Liver (tissue), 3 donors: Measurements from ENCODE around the gene STK17B.

Experiments
- EGR1 ChIP-seq, 2 donors: IDR thresholded peaks; 2 replicates each; pipeline ENCODE4 v1.6.1; 2016 to 2018; ENCODE audit warnings: antibody characterized with exemption in 2 of 2, low read depth in 2 of 2
- FOXA1 ChIP-seq: IDR thresholded peaks from 2 replicates; pipeline ENCODE4 v1.6.1; 2016; ENCODE audit warnings: antibody characterized with exemption
- GABPA ChIP-seq, 2 donors: IDR thresholded peaks in 1 of 2; conservative IDR thresholded peaks in 1 of 2; 2 replicates each; pipeline ENCODE4 v1.6.1; 2016; ENCODE audit warnings: antibody characterized with exemption in 2 of 2, mild to moderate bottlenecking in 1 of 2, moderate library complexity in 1 of 2
- JUND ChIP-seq, 2 donors: IDR thresholded peaks; 2 replicates each; pipeline ENCODE4 v1.6.1; 2016; ENCODE audit warnings: antibody characterized with exemption in 2 of 2
- NR2F2 ChIP-seq: IDR thresholded peaks from 2 replicates; pipeline ENCODE4 v1.6.1; 2016; ENCODE audit warnings: antibody characterized with exemption
- RAD21 ChIP-seq, 2 donors: IDR thresholded peaks; 2 replicates each; pipeline ENCODE4 v1.6.1; 2016; ENCODE audit warnings: antibody characterized with exemption in 2 of 2, mild to moderate bottlenecking in 2 of 2
- RXRA ChIP-seq, 2 donors: IDR thresholded peaks; 2 replicates each; pipeline ENCODE4 v1.6.1; 2017 to 2018; ENCODE audit warnings: antibody characterized with exemption in 2 of 2, mild to moderate bottlenecking in 1 of 2
- TAF1 ChIP-seq: conservative IDR thresholded peaks from 2 replicates; pipeline ENCODE4 v1.6.1; 2016; ENCODE audit warnings: antibody characterized with exemption, mild to moderate bottlenecking
- YY1 ChIP-seq: IDR thresholded peaks from 2 replicates; pipeline ENCODE4 v1.6.1; 2016; ENCODE audit warnings: antibody characterized with exemption, mild to moderate bottlenecking
- TF ChIP-seq, protein P1 (sequence below): fragments of 150-350 bp; IDR thresholded peaks from 2 replicates; pipeline ENCODE4 v1.5.1; 2017; ENCODE audit warnings: improper control_type of control experiment, low read depth, low read length; ENCODE audit not compliant: missing input control
- TF ChIP-seq, protein P2 (sequence below): IDR thresholded peaks from 2 replicates; pipeline ENCODE4 v1.6.1; 2016; ENCODE audit warnings: antibody characterized with exemption, mild to moderate bottlenecking
- TF ChIP-seq, protein P3 (sequence below): IDR thresholded peaks from 2 replicates; pipeline ENCODE4 v1.6.1; 2016; ENCODE audit warnings: antibody characterized with exemption
- TF ChIP-seq, protein P4 (sequence below): IDR thresholded peaks from 2 replicates; pipeline ENCODE4 v1.6.1; 2016; ENCODE audit warnings: antibody characterized with exemption
- TF ChIP-seq, protein P5 (sequence below): IDR thresholded peaks from 2 replicates; pipeline ENCODE4 v1.6.1; 2016; ENCODE audit warnings: antibody characterized with exemption
- donor health status: healthy.
- donor health status: healthy.

DNA sequence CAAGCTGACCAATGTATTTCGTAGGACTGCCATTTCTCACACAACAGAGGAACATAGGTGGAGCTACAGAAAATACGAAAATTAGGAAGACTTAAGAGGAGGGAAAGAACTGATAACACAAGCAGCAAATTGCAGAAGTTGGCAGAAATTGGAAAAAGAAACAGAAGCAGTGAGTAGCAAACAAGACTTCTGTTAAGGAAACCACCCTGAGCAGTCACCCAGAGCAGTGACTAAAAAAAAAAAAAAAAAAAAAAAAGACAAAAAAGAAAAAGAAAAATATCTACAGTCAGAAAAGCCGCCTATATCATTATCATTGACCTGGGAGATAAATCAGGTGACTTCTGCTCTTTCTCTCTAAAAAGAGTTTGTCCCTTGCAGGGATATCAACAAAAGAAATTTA lies 21.4 kb downstream of the STK17B start:
- TF ChIP-seq, protein P1, sequence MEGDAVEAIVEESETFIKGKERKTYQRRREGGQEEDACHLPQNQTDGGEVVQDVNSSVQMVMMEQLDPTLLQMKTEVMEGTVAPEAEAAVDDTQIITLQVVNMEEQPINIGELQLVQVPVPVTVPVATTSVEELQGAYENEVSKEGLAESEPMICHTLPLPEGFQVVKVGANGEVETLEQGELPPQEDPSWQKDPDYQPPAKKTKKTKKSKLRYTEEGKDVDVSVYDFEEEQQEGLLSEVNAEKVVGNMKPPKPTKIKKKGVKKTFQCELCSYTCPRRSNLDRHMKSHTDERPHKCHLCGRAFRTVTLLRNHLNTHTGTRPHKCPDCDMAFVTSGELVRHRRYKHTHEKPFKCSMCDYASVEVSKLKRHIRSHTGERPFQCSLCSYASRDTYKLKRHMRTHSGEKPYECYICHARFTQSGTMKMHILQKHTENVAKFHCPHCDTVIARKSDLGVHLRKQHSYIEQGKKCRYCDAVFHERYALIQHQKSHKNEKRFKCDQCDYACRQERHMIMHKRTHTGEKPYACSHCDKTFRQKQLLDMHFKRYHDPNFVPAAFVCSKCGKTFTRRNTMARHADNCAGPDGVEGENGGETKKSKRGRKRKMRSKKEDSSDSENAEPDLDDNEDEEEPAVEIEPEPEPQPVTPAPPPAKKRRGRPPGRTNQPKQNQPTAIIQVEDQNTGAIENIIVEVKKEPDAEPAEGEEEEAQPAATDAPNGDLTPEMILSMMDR: no peak
- TF ChIP-seq YY1 (no peak), TAF1 (no peak), GABPA (IDR thresholded peaks at IDR 0.05 in 1 of 2, conservative IDR thresholded peaks at IDR 0.05 in 1 of 2) (no peak), FOXA1 (no peak), NR2F2 (no peak), RAD21 (IDR thresholded peaks at IDR 0.05) (no peak), JUND (IDR thresholded peaks at IDR 0.05) (no peak), RXRA (IDR thresholded peaks at IDR 0.05) (no peak), EGR1 (IDR thresholded peaks at IDR 0.05; ENCODE audit: low read depth in 2 of 2) (no peak)
- TF ChIP-seq, protein P2, sequence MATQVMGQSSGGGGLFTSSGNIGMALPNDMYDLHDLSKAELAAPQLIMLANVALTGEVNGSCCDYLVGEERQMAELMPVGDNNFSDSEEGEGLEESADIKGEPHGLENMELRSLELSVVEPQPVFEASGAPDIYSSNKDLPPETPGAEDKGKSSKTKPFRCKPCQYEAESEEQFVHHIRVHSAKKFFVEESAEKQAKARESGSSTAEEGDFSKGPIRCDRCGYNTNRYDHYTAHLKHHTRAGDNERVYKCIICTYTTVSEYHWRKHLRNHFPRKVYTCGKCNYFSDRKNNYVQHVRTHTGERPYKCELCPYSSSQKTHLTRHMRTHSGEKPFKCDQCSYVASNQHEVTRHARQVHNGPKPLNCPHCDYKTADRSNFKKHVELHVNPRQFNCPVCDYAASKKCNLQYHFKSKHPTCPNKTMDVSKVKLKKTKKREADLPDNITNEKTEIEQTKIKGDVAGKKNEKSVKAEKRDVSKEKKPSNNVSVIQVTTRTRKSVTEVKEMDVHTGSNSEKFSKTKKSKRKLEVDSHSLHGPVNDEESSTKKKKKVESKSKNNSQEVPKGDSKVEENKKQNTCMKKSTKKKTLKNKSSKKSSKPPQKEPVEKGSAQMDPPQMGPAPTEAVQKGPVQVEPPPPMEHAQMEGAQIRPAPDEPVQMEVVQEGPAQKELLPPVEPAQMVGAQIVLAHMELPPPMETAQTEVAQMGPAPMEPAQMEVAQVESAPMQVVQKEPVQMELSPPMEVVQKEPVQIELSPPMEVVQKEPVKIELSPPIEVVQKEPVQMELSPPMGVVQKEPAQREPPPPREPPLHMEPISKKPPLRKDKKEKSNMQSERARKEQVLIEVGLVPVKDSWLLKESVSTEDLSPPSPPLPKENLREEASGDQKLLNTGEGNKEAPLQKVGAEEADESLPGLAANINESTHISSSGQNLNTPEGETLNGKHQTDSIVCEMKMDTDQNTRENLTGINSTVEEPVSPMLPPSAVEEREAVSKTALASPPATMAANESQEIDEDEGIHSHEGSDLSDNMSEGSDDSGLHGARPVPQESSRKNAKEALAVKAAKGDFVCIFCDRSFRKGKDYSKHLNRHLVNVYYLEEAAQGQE: no peak
- TF ChIP-seq, protein P3, sequence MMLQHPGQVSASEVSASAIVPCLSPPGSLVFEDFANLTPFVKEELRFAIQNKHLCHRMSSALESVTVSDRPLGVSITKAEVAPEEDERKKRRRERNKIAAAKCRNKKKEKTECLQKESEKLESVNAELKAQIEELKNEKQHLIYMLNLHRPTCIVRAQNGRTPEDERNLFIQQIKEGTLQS: no peak
- TF ChIP-seq, protein P4, sequence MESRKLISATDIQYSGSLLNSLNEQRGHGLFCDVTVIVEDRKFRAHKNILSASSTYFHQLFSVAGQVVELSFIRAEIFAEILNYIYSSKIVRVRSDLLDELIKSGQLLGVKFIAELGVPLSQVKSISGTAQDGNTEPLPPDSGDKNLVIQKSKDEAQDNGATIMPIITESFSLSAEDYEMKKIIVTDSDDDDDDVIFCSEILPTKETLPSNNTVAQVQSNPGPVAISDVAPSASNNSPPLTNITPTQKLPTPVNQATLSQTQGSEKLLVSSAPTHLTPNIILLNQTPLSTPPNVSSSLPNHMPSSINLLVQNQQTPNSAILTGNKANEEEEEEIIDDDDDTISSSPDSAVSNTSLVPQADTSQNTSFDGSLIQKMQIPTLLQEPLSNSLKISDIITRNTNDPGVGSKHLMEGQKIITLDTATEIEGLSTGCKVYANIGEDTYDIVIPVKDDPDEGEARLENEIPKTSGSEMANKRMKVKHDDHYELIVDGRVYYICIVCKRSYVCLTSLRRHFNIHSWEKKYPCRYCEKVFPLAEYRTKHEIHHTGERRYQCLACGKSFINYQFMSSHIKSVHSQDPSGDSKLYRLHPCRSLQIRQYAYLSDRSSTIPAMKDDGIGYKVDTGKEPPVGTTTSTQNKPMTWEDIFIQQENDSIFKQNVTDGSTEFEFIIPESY: no peak
- TF ChIP-seq, protein P5, sequence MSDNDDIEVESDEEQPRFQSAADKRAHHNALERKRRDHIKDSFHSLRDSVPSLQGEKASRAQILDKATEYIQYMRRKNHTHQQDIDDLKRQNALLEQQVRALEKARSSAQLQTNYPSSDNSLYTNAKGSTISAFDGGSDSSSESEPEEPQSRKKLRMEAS: no peak
